Activated CD4-positive, CD25-positive, alpha-beta regulatory T cell treated with anti-CD3 and anti-CD28 coated beads, Interleukin-2, amount 50 U/mL, for 24 hours (primary cell): ENCODE measurements around the gene TAC4.

Experiments used
- ATAC-seq, 2 donors: fragments of 150-1000 bp; cut with Tn5 transposase; one replicate each; pipeline ENCODE4 v1.10.0; 2021; ENCODE audit warnings: mild to moderate bottlenecking in 1 of 2, moderate library complexity in 1 of 2

Gene TAC4

GRCh38 chr17:49848019-49848473, at the start of gene TAC4:
Gene TAC4 (minus strand): TSS chr17:49848069. CDS start chr17:49848017, 52 bp downstream.
- ATAC-seq, result no peak

- no peak for ATAC-seq
These were observed 49.0 kb upstream of the TAC4 start for GRCh38 chr17:49896860-49897259.

GRCh38 chr17:49896222-49896621, 48.4 kb upstream of the TAC4 start:
- ATAC-seq, result no peak

- ATAC-seq, result no peak
These were observed 47.9 kb upstream of the TAC4 start for GRCh38 chr17:49895812-49896211.

- ATAC-seq, result no peak
These were observed 46.9 kb upstream of the TAC4 start for GRCh38 chr17:49894761-49895160.

- ATAC-seq, result no peak
These were observed 44.0 kb upstream of the TAC4 start for GRCh38 chr17:49891694-49892389.

- ATAC-seq, result no peak
These were observed 43.4 kb upstream of the TAC4 start for GRCh38 chr17:49891271-49891670.

- no peak for ATAC-seq
These were observed 43.0 kb upstream of the TAC4 start for GRCh38 chr17:49890852-49891251.

- no peak for ATAC-seq
These were observed 42.4 kb upstream of the TAC4 start for GRCh38 chr17:49890077-49890821.

- no peak for ATAC-seq
These were observed 41.6 kb upstream of the TAC4 start for GRCh38 chr17:49889500-49889899.

- no peak for ATAC-seq
These were observed 40.0 kb upstream of the TAC4 start for GRCh38 chr17:49887744-49888360.

GRCh38 chr17:49887086-49887743, 39.3 kb upstream of the TAC4 start:
- ATAC-seq, result no peak

- ATAC-seq, result no peak
These were observed 38.2 kb upstream of the TAC4 start for GRCh38 chr17:49886036-49886435.

GRCh38 chr17:49882434-49882833, 34.6 kb upstream of the TAC4 start:
- ATAC-seq, result no peak

- no peak for ATAC-seq
These were observed 33.2 kb upstream of the TAC4 start for GRCh38 chr17:49881054-49881402.

- peak; percentile 92 to 95 for ATAC-seq
These were observed 32.6 kb upstream of the TAC4 start for GRCh38 chr17:49880291-49881053.

GRCh38 chr17:49878931-49879904, 31.3 kb upstream of the TAC4 start:
- no peak for ATAC-seq

GRCh38 chr17:49875685-49876084, 27.8 kb upstream of the TAC4 start:
- no peak for ATAC-seq

GRCh38 chr17:49874911-49875310, 27.0 kb upstream of the TAC4 start:
- ATAC-seq, result no peak

- no peak for ATAC-seq
These were observed 26.1 kb upstream of the TAC4 start for GRCh38 chr17:49873926-49874325.

- no peak for ATAC-seq
These were observed 25.6 kb upstream of the TAC4 start for GRCh38 chr17:49873466-49873865.
